Breast epithelium (tissue), 3 donors: ENCODE data around the gene TBCC.

ENCODE experiments used
- CTCF ChIP-seq, 3 donors: fragments of 450-650 bp; IDR thresholded peaks; one replicate each; pipeline ENCODE4 v1.5.1; 2016 to 2017; ENCODE audit warnings: antibody characterized with exemption in 3 of 3, mild to moderate bottlenecking in 3 of 3, moderate library complexity in 3 of 3
- POLR2A ChIP-seq: fragments of 450-650 bp; IDR thresholded peaks from one replicate; pipeline ENCODE4 v1.6.1; 2016; ENCODE audit warnings: antibody characterized with exemption, mild to moderate bottlenecking, moderate library complexity

- TF ChIP-seq CTCF (IDR thresholded peaks at IDR 0.05) (no peak), POLR2A (no peak)
These were observed 43.7 kb downstream of the TBCC start for GRCh38 chr6:42702200-42702599.
